Prostate gland (tissue), 2 donors: ENCODE results near the gene KCNJ6. TPM values are rescaled to one million over a fixed set of nuclear protein-coding genes. Genes with fewer than 3 reads are reported as not detected.

ENCODE experiments used
- DNase-seq: peaks from one replicate; pipeline ENCODE4 v3.0.0-alpha.2; 2019; ENCODE audit warnings: low spot score
- H3K27ac ChIP-seq, 2 donors: fragments of 200-600 bp; sonication (generic); 2 replicates each; pipeline ENCODE4 v1.5.1; 2017 to 2019
- H3K27me3 ChIP-seq: fragments of 200-600 bp; sonication (generic); replicated peaks from 2 replicates; pipeline ENCODE4 v1.5.1; 2019; ENCODE audit not compliant: insufficient read depth
- H3K36me3 ChIP-seq, 2 donors: fragments of 200-600 bp; sonication (generic); 1 replicate in 1 of 2; 2 replicates in 1 of 2; pipeline versions ENCODE4 v1.5.1 to v1.8.1; 2017 to 2019
- H3K4me1 ChIP-seq: fragments of 200-600 bp; sonication (generic); replicated peaks from 2 replicates; pipeline ENCODE4 v1.5.1; 2019
- H3K4me3 ChIP-seq, 2 donors: fragments of 200-600 bp; sonication (generic); 2 replicates each; pipeline ENCODE4 v1.5.1; 2017 to 2019
- H3K9me3 ChIP-seq: fragments of 200-600 bp; sonication (generic); 2 replicates; pipeline ENCODE4 v1.5.1; 2017
- CTCF ChIP-seq, 4 experiments: fragments of 200-600 bp in 2 of 4; fragments of 450-650 bp in 2 of 4; sonication (generic) in 2 of 4; IDR thresholded peaks; 1 replicate in 3 of 4; 2 replicates in 1 of 4; pipeline ENCODE4 v1.5.1; 2016 to 2019; ENCODE audit warnings: antibody characterized with exemption in 4 of 4, mild to moderate bottlenecking in 2 of 4, moderate library complexity in 2 of 4
- POLR2A ChIP-seq: fragments of 450-650 bp; IDR thresholded peaks from one replicate; pipeline ENCODE4 v1.6.1; 2016; ENCODE audit warnings: antibody characterized with exemption, mild to moderate bottlenecking
- POLR2AphosphoS5 ChIP-seq: sonication (generic); formaldehyde crosslinking; IDR thresholded peaks from one replicate; pipeline ENCODE4 v1.6.1; 2017; ENCODE audit warnings: antibody characterized with exemption
- WGBS: methylation state at CpG from one replicate; pipeline ENCODE4 v1.1.5; 2018; 5-methylcytosine and 5-hydroxymethylcytosine counted together
- intact Hi-C: fragments of 100-400 bp; cut with DNase I; formaldehyde crosslinking; loops from one replicate; pipeline ENCODE4 v1.14.2; 2022
- total RNA-seq, 2 donors: library from RNA; depleted of rRNA; stranded (reverse); fragments of >200 nt; gene quantifications; one replicate each; pipeline ENCODE4 v1.1.0, GENCODE V29; 2016

Gene KCNJ6
- total RNA-seq, 2 donors from 2014 or later = 0.23 to 0.36 TPM

- no peak for DNase-seq
- no peak overlapping the region for H3K4me3 ChIP-seq
- WGBS = 71% methylated on average over 3 of the region's 3 CpGs
- no peaks in the 10 kb centered on the region for H3K4me1 ChIP-seq
- intact Hi-C loops = no loop called here
- no peak overlapping the region for H3K27ac ChIP-seq
- H3K27me3 ChIP-seq = no peaks in the 10 kb centered on the region
- no peaks in the 10 kb centered on the region for H3K36me3 ChIP-seq
- TF ChIP-seq POLR2A = no peak
- no peak for TF ChIP-seq CTCF (IDR thresholded peaks at IDR 0.05)
- no peak for TF ChIP-seq POLR2AphosphoS5
- H3K9me3 ChIP-seq = no peaks in the 10 kb centered on the region
These were observed 293.1 kb downstream of the KCNJ6 start for GRCh38 chr21:37623183-37623582.

DNA sequence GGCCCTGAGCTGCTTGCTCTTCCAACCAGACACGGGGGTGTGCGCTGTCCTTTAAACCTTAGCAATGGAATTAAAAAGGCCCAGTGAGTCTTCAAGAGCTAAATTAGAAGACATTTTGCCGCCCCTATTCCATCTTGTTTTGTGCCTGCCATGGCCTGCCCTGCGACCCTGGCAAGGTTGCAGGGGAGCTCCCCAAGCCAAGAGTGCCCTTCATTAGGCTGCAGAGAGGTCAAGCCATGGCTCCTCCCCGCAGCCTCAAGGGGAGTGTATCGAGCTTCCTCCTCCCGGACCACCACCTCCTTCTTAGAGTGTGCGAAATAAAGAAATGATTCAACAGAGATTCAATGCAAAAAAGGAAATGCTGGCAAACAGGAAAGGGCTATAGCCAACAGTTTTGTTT lies 293.5 kb downstream of the KCNJ6 start:
- Histone ChIP-seq H3K27me3 (no peaks in the 10 kb centered on the region), H3K27ac (no peak overlapping the region), H3K9me3 (no peaks in the 10 kb centered on the region), H3K36me3 (no peaks in the 10 kb centered on the region), H3K4me3 (no peak overlapping the region), H3K4me1 (no peaks in the 10 kb centered on the region)
- intact Hi-C loops = no loop called here
- TF ChIP-seq POLR2AphosphoS5 (no peak), CTCF (IDR thresholded peaks at IDR 0.05) (no peak), POLR2A (no peak)
- 89% methylated on average over 8 of the region's 8 CpGs for WGBS
- DNase-seq = no peak

GRCh38 chr21:37620401-37620800 lies 295.9 kb downstream of the KCNJ6 start:
- Histone ChIP-seq H3K4me3 (no peak overlapping the region), H3K4me1 (no peaks in the 10 kb centered on the region), H3K27me3 (no peaks in the 10 kb centered on the region), H3K9me3 (no peaks in the 10 kb centered on the region), H3K27ac (no peak overlapping the region), H3K36me3 (no peaks in the 10 kb centered on the region)
- no peak for DNase-seq
- intact Hi-C loops = no loop called here
- no peak for TF ChIP-seq CTCF (IDR thresholded peaks at IDR 0.05)
- TF ChIP-seq POLR2A = no peak
- TF ChIP-seq POLR2AphosphoS5 = no peak

GRCh38 chr21:37619464-37619974 lies 296.7 kb downstream of the KCNJ6 start:
- 89% methylated on average over 7 of the region's 7 CpGs for WGBS
- TF ChIP-seq POLR2A = no peak
- no peak for TF ChIP-seq POLR2AphosphoS5
- TF ChIP-seq CTCF (IDR thresholded peaks at IDR 0.05) = no peak
- intact Hi-C loops = no loop called here
- H3K4me1 ChIP-seq = no peaks in the 10 kb centered on the region
- H3K27me3 ChIP-seq = no peaks in the 10 kb centered on the region
- H3K27ac ChIP-seq = no peak overlapping the region
- DNase-seq = no peak
- no peaks in the 10 kb centered on the region for H3K36me3 ChIP-seq
- no peak overlapping the region for H3K4me3 ChIP-seq
- no peaks in the 10 kb centered on the region for H3K9me3 ChIP-seq

GRCh38 chr21:37618081-37618480 lies 298.2 kb downstream of the KCNJ6 start:
- 82% methylated on average over 7 of the region's 7 CpGs for WGBS
- Histone ChIP-seq H3K9me3 (no peaks in the 10 kb centered on the region), H3K4me3 (no peak overlapping the region), H3K27ac (no peak overlapping the region), H3K27me3 (no peaks in the 10 kb centered on the region), H3K36me3 (no peaks in the 10 kb centered on the region), H3K4me1 (no peaks in the 10 kb centered on the region)
- no peak for DNase-seq
- intact Hi-C loops = no loop called here
- no peak for TF ChIP-seq POLR2AphosphoS5
- no peak for TF ChIP-seq POLR2A
- no peak for TF ChIP-seq CTCF (IDR thresholded peaks at IDR 0.05)
